ENCODE measurements around the gene IFNGR1.

DNA sequence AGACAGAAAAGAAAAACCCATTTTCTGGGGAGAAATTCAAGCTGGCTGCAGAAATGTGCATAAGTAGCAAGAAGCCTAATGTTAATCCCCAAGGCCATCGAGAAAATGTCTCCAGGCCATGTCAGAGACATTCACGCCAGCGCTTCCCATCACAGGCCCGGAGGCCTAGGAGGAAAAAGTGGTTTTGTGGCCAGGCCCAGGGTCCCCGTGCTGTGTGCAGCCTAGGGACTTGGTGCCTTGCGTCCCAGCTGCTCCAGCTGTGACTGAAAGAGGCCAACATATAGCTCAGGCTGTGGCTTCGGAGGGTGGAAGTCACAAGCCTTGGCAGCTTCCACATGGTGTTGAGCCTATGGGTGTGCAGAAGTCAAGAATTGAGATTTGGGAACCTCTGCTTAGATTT is 10.9 kb downstream of the IFNGR1 start:
- TF ChIP-seq RFX5 (IDR thresholded peaks at IDR 0.05) (no peak), SMC3 (IDR thresholded peaks at IDR 0.05) (no peak), JUN (IDR thresholded peaks at IDR 0.05) (no peak)
- TF ChIP-seq, protein P1, sequence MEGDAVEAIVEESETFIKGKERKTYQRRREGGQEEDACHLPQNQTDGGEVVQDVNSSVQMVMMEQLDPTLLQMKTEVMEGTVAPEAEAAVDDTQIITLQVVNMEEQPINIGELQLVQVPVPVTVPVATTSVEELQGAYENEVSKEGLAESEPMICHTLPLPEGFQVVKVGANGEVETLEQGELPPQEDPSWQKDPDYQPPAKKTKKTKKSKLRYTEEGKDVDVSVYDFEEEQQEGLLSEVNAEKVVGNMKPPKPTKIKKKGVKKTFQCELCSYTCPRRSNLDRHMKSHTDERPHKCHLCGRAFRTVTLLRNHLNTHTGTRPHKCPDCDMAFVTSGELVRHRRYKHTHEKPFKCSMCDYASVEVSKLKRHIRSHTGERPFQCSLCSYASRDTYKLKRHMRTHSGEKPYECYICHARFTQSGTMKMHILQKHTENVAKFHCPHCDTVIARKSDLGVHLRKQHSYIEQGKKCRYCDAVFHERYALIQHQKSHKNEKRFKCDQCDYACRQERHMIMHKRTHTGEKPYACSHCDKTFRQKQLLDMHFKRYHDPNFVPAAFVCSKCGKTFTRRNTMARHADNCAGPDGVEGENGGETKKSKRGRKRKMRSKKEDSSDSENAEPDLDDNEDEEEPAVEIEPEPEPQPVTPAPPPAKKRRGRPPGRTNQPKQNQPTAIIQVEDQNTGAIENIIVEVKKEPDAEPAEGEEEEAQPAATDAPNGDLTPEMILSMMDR (IDR thresholded peaks at IDR 0.05) = no peak
- TF ChIP-seq, protein P2, sequence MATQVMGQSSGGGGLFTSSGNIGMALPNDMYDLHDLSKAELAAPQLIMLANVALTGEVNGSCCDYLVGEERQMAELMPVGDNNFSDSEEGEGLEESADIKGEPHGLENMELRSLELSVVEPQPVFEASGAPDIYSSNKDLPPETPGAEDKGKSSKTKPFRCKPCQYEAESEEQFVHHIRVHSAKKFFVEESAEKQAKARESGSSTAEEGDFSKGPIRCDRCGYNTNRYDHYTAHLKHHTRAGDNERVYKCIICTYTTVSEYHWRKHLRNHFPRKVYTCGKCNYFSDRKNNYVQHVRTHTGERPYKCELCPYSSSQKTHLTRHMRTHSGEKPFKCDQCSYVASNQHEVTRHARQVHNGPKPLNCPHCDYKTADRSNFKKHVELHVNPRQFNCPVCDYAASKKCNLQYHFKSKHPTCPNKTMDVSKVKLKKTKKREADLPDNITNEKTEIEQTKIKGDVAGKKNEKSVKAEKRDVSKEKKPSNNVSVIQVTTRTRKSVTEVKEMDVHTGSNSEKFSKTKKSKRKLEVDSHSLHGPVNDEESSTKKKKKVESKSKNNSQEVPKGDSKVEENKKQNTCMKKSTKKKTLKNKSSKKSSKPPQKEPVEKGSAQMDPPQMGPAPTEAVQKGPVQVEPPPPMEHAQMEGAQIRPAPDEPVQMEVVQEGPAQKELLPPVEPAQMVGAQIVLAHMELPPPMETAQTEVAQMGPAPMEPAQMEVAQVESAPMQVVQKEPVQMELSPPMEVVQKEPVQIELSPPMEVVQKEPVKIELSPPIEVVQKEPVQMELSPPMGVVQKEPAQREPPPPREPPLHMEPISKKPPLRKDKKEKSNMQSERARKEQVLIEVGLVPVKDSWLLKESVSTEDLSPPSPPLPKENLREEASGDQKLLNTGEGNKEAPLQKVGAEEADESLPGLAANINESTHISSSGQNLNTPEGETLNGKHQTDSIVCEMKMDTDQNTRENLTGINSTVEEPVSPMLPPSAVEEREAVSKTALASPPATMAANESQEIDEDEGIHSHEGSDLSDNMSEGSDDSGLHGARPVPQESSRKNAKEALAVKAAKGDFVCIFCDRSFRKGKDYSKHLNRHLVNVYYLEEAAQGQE (IDR thresholded peaks at IDR 0.05) = no peak
